GM12878 (cell line): ENCODE measurements around the gene SMARCAL1. TPM values are rescaled to one million over a fixed set of nuclear protein-coding genes. Genes with fewer than 3 reads are reported as not detected.

Source experiments
- polyA plus RNA-seq, 11 experiments: library from polyadenylated mRNA; depleted of rRNA in 4 of 11; unstranded in 6 of 11; stranded (reverse) in 5 of 11; fragments of >200 nt; fragmentation: Nextera tagmentation in 4 of 11; fragmentation: Illumina TruSeq in 1 of 11; extraction: Ambion mirVana in 4 of 11; extraction: Trizol in 1 of 11; gene quantifications; 1 replicate in 1 of 11; 2 replicates in 10 of 11; pipeline versions ENCODE4 v1.2.1 to v1.2.3, GENCODE V29; 2011 to 2016; ENCODE audit warnings: inconsistent platforms in 2 of 11, missing spikeins in 2 of 11, low read depth in 1 of 11
- total RNA-seq, 4 experiments: library from RNA; depleted of rRNA in 3 of 4; stranded (reverse); fragments of >200 nt in 3 of 4; fragmentation: Illumina TruSeq in 1 of 4; extraction: Trizol in 1 of 4; gene quantifications; 2 replicates each; pipeline versions ENCODE4 v1.2.1 to v1.2.3, GENCODE V29; 2013 to 2021

The SMARCAL1 gene
- total and polyA plus RNA-seq, 10 of the 15 experiments (the other 5 are each of a cell fraction or from before 2014, with no cell fraction given): 10.8 to 32.9 (median 21.8) TPM

Other genes with a start within 250 kb of the SMARCAL1 start
- not detected in 2 replicates for gene MARCHF4, start 40.0 kb upstream of the SMARCAL1 start, total RNA-seq (2014; rRNA removed)
- gene MARCHF4, start 40.0 kb upstream of the SMARCAL1 start, total RNA-seq (2014; rRNA removed; fragmentation: Illumina TruSeq; extraction: Trizol): not detected in 2 replicates
- not detected in 2 replicates for gene MARCHF4, start 40.0 kb upstream of the SMARCAL1 start, total RNA-seq (2021)
- not detected in 2 replicates for gene MARCHF4, start 40.0 kb upstream of the SMARCAL1 start, polyA plus RNA-seq (2011; rRNA removed)
- not detected in 2 replicates for gene MARCHF4, start 40.0 kb upstream of the SMARCAL1 start, polyA plus RNA-seq (2014; fragmentation: Illumina TruSeq; extraction: Trizol)
- not detected for gene MARCHF4, start 40.0 kb upstream of the SMARCAL1 start, polyA plus RNA-seq (2014; fragmentation: Nextera tagmentation; extraction: Ambion mirVana)
- not detected in 2 replicates for gene MARCHF4, start 40.0 kb upstream of the SMARCAL1 start, polyA plus RNA-seq (2014; rRNA removed)
- gene MARCHF4, start 40.0 kb upstream of the SMARCAL1 start, polyA plus RNA-seq (2016; fragmentation: Nextera tagmentation; extraction: Ambion mirVana): not detected
- gene RPL37A, start 86.4 kb downstream of the SMARCAL1 start, total RNA-seq (2014; rRNA removed): 5,309 and 5,362 TPM in 2 replicates
- 6,854 and 6,909 TPM in 2 replicates for gene RPL37A, start 86.4 kb downstream of the SMARCAL1 start, total RNA-seq (2014; rRNA removed; fragmentation: Illumina TruSeq; extraction: Trizol)
- gene RPL37A, start 86.4 kb downstream of the SMARCAL1 start, total RNA-seq (2021): 4,280 and 4,544 TPM in 2 replicates
- 3,166 and 4,373 TPM in 2 replicates for gene RPL37A, start 86.4 kb downstream of the SMARCAL1 start, polyA plus RNA-seq (2011; rRNA removed)
- 6,507 and 6,854 TPM in 2 replicates for gene RPL37A, start 86.4 kb downstream of the SMARCAL1 start, polyA plus RNA-seq (2014; fragmentation: Illumina TruSeq; extraction: Trizol)
- gene RPL37A, start 86.4 kb downstream of the SMARCAL1 start, polyA plus RNA-seq (2014; fragmentation: Nextera tagmentation; extraction: Ambion mirVana): 1,000 to 10,000 TPM; 4,917 to 6,297 TPM
- gene RPL37A, start 86.4 kb downstream of the SMARCAL1 start, polyA plus RNA-seq (2014; rRNA removed): 5,304 and 6,998 TPM in 2 replicates
- gene RPL37A, start 86.4 kb downstream of the SMARCAL1 start, polyA plus RNA-seq (2016; fragmentation: Nextera tagmentation; extraction: Ambion mirVana): 1,000 to 10,000 TPM; 2,847 to 3,044 TPM
- 0.11 TPM in 1 of 2 replicates, not detected in the other for gene IGFBP2, start 220.9 kb downstream of the SMARCAL1 start, total RNA-seq (2014; rRNA removed)
- not detected in 2 replicates for gene IGFBP2, start 220.9 kb downstream of the SMARCAL1 start, total RNA-seq (2014; rRNA removed; fragmentation: Illumina TruSeq; extraction: Trizol)
- gene IGFBP2, start 220.9 kb downstream of the SMARCAL1 start, total RNA-seq (2021): 0.43 and 0.49 TPM in 2 replicates
- gene IGFBP2, start 220.9 kb downstream of the SMARCAL1 start, polyA plus RNA-seq (2011; rRNA removed): 0.62 and 1.5 TPM in 2 replicates
- not detected in 2 replicates for gene IGFBP2, start 220.9 kb downstream of the SMARCAL1 start, polyA plus RNA-seq (2014; fragmentation: Illumina TruSeq; extraction: Trizol)
- not detected for gene IGFBP2, start 220.9 kb downstream of the SMARCAL1 start, polyA plus RNA-seq (2014; fragmentation: Nextera tagmentation; extraction: Ambion mirVana)
- gene IGFBP2, start 220.9 kb downstream of the SMARCAL1 start, polyA plus RNA-seq (2014; rRNA removed): not detected in 2 replicates
- gene IGFBP2, start 220.9 kb downstream of the SMARCAL1 start, polyA plus RNA-seq (2016; fragmentation: Nextera tagmentation; extraction: Ambion mirVana): under 1 TPM; 0.28 to 0.38 TPM